K562 (cell line): ENCODE results near the gene SNCB. TPM values are rescaled to one million over a fixed set of nuclear protein-coding genes. Genes with fewer than 3 reads are reported as not detected.

Source experiments
- ATAC-seq: fragments of 200-7000 bp; cut with Tn5 transposase; 3 replicates; pipeline ENCODE4 v1.9.1; 2020; ENCODE audit warnings: moderate library complexity
- BruUV-seq: library from RNA; stranded (reverse); fragments of 400-500 nt; replicated peaks from 2 replicates; lab custom pipeline; 2021; lab: Mats Ljungman, UMichigan
- CTCF ChIA-PET: fragments of 300-600 bp; formaldehyde crosslinking; extraction: SDS; loops from one replicate; lab custom pipeline; 2021; ENCODE audit warnings: low intra/inter-chr PET ratio; lab: Yijun Ruan, JAX
- POLR2A ChIA-PET: fragments of 300-600, 350-650 bp; sonication (Branson Sonifier 250); formaldehyde crosslinking; extraction: SDS; loops from one replicate; lab custom pipeline; 2021; ENCODE audit warnings: antibody characterized with exemption, inconsistent platforms; lab: Yijun Ruan, JAX
- DNase-seq, 4 experiments: peaks; one replicate each; pipeline versions ENCODE4 v3.0.0 to v3.0.0-alpha.2; 2011 to 2018; ENCODE audit warnings: low spot score in 3 of 4, mixed read lengths in 3 of 4; ENCODE audit errors: extremely low read depth in 1 of 4
- FAIRE-seq: peaks from 2 replicates; lab custom pipeline; 2011; peaks lifted over from hg19 to GRCh38; lab: Jason Lieb, UNC
- H2AFZ ChIP-seq: 2 replicates; pipeline ENCODE4 v1.6.0; 2011; ENCODE audit warnings: low read depth, low read length, control low read depth, inconsistent platforms
- H3K27ac ChIP-seq: fragments of 200-600 bp; 3 replicates; pipeline ENCODE4 v1.8.0; 2011; ENCODE audit warnings: low read depth, mild to moderate bottlenecking, control low read depth, inconsistent platforms, low read length, moderate library complexity, mixed read lengths; ENCODE audit errors: extremely low read depth
- H3K27me3 ChIP-seq, 2 experiments: fragments of 300-600 bp in 1 of 2; 2 replicates in 1 of 2; 3 replicates in 1 of 2; pipeline versions ENCODE4 v1.6.0 to v1.8.0; 2011; ENCODE audit warnings: inconsistent platforms in 2 of 2, low read length in 2 of 2, mild to moderate bottlenecking in 1 of 2, mixed read lengths in 1 of 2, moderate library complexity in 1 of 2; ENCODE audit not compliant: control insufficient read depth in 2 of 2, insufficient read depth in 2 of 2
- H3K36me3 ChIP-seq: fragments of 300-600 bp; 3 replicates; pipeline ENCODE4 v1.8.0; 2011; ENCODE audit warnings: mild to moderate bottlenecking, low read length, inconsistent platforms; ENCODE audit not compliant: control insufficient read depth, insufficient read depth
- H3K4me1 ChIP-seq, 2 experiments: fragments of 200-600 bp in 1 of 2; replicated peaks in 1 of 2; 2 replicates in 1 of 2; 3 replicates in 1 of 2; pipeline versions ENCODE4 v1.5.1 to v1.8.0; 2011; ENCODE audit warnings: inconsistent platforms in 2 of 2, low read length in 2 of 2, mild to moderate bottlenecking in 1 of 2, mixed read lengths in 1 of 2, moderate library complexity in 1 of 2; ENCODE audit not compliant: control insufficient read depth in 2 of 2, insufficient read depth in 2 of 2
- H3K4me2 ChIP-seq: 2 replicates; pipeline ENCODE4 v1.6.1; 2011; ENCODE audit warnings: low read length, control low read depth, inconsistent platforms, mixed read lengths; ENCODE audit not compliant: insufficient read depth
- H3K4me3 ChIP-seq: fragments of 200-600 bp; sonication (generic), shearing (Covaris generic); 2 replicates; pipeline ENCODE4 v1.5.1; 2016; ENCODE audit warnings: control low read depth, inconsistent platforms
- H3K79me2 ChIP-seq: fragments of 200-600 bp; 3 replicates; pipeline ENCODE4 v1.8.0; 2011; ENCODE audit warnings: low read length, inconsistent platforms; ENCODE audit not compliant: control insufficient read depth, insufficient read depth
- H3K9ac ChIP-seq, 2 experiments: 2 replicates each; pipeline versions ENCODE4 v1.6.0 to v1.6.1; 2011; ENCODE audit warnings: low read depth in 2 of 2, low read length in 2 of 2, control low read depth in 1 of 2, inconsistent platforms in 1 of 2, mild to moderate bottlenecking in 1 of 2, mixed read lengths in 1 of 2; ENCODE audit not compliant: insufficient read depth in 1 of 2
- H3K9me1 ChIP-seq: one replicate; pipeline ENCODE4 v1.6.0; 2011; ENCODE audit warnings: inconsistent platforms, mild to moderate bottlenecking, low read length, moderate library complexity; ENCODE audit not compliant: control insufficient read depth, insufficient read depth
- H3K9me3 ChIP-seq: replicated peaks from 2 replicates; pipeline ENCODE4 v1.5.1; 2011; ENCODE audit warnings: low read depth, low read length, inconsistent platforms; ENCODE audit not compliant: control insufficient read depth, insufficient read depth
- H4K20me1 ChIP-seq: replicated peaks from 2 replicates; pipeline ENCODE4 v1.6.1; 2011; ENCODE audit warnings: low read length, inconsistent platforms, mixed read lengths; ENCODE audit not compliant: control insufficient read depth, insufficient read depth
- POLR2A ChIP-seq: fragments of 450-650 bp; conservative IDR thresholded peaks from 2 replicates; pipeline ENCODE4 v1.6.1; 2016
- ZBTB33 ChIP-seq: sonication (generic); formaldehyde crosslinking; IDR thresholded peaks from 2 replicates; pipeline ENCODE4 v1.8.1; 2023; ENCODE audit warnings: mild to moderate bottlenecking, missing genetic modification reagents
- WGBS: fragments of 100-300 bp; shearing (Covaris generic); methylation state at CpG from one replicate; pipeline ENCODE4 v1.1.6; 2016; ENCODE audit warnings: low coverage, mixed read lengths; ENCODE audit not compliant: insufficient coverage; ENCODE audit errors: missing lambda C conversion rate; 5-methylcytosine and 5-hydroxymethylcytosine counted together
- in situ Hi-C: fragments of 300-500 bp; cut with MboI; formaldehyde crosslinking; loops from 4 replicates; pipeline ENCODE4 v1.15.0; 2018; ENCODE audit warnings: inconsistent platforms, mixed read lengths
- intact Hi-C: fragments of 100-400 bp; cut with micrococcal nuclease; formaldehyde crosslinking; loops from 2 replicates; pipeline ENCODE4 v1.14.2; 2022
- polyA plus RNA-seq, 8 experiments: library from polyadenylated mRNA; depleted of rRNA in 4 of 8; stranded (reverse) in 5 of 8; unstranded in 3 of 8; fragments of >200 nt; fragmentation: Nextera tagmentation in 2 of 8; fragmentation: Illumina TruSeq in 1 of 8; extraction: Ambion mirVana in 2 of 8; extraction: Trizol in 1 of 8; gene quantifications; 2 replicates each; pipeline versions ENCODE4 v1.2.1 to v1.2.3, GENCODE V29; 2011 to 2014; ENCODE audit warnings: inconsistent platforms in 1 of 8, missing spikeins in 1 of 8
- total RNA-seq, 7 experiments: library from RNA; depleted of rRNA in 6 of 7; stranded (reverse); fragments of >200 nt in 6 of 7; fragmentation: Illumina TruSeq in 2 of 7; extraction: Trizol in 2 of 7; gene quantifications; 2 replicates each; pipeline versions ENCODE4 v1.2.1 to v1.2.3, GENCODE V29; 2011 to 2021; ENCODE audit warnings: low replicate concordance in 1 of 7

The SNCB gene
- total and polyA plus RNA-seq, 9 of the 15 experiments (the other 6 are each of a cell fraction or from before 2014, with no cell fraction given), result not detected

GRCh38 chr5:176659512-176659839, 29.1 kb upstream of the SNCB start:
- Histone ChIP-seq H4K20me1 (peaks cover 13% of the 10 kb centered on the region; the same call in 1 of the 2 replicates), H3K36me3 (peaks cover 11% of the 10 kb centered on the region; the same call in 1 of the 3 replicates), H3K27me3 (peaks cover 12 to 33% of the 10 kb centered on the region in 2 experiments; a peak in 4 of 5 replicates), H2AFZ (no peak overlapping the region), H3K27ac (no peak overlapping the region), H3K4me2 (no peak overlapping the region), H3K9me1 (no peaks in the 10 kb centered on the region), H3K4me1 (peaks cover 0 to 22% of the 10 kb centered on the region in 2 experiments; a peak in 2 of 5 replicates), H3K79me2 (no peaks in the 10 kb centered on the region), H3K9ac (peak overlapping the region in 1 of 2 experiments; percentile 28; a peak in 1 of 4 replicates), H3K9me3 (no peaks in the 10 kb centered on the region), H3K4me3 (no peak overlapping the region)
- ATAC-seq (no peak), FAIRE-seq (no peak), DNase-seq (no peak)
- WGBS, result 26% methylated on average over 3 of the region's 7 CpGs
- BruUV-seq, result no TSS peak
- TF ChIP-seq POLR2A (0 out of 2 replicates have a peak, but pooled peaks have one; percentile 23), ZBTB33 (no peak)
- ChIA-PET POLR2A (no interaction called here), CTCF (interaction anchor here (1.3 kb wide), 1 partner anchor 299 kb away, joined by 5 read pairs; no protein-coding TSS in a partner anchor)
- in situ Hi-C loops, result no loop called here
- intact Hi-C loops, result no loop called here
